Measurements from ENCODE around the gene KCNK15.

Gene KCNK15

GRCh38 chr20:44790638-44791393 is 45.2 kb downstream of the KCNK15 start:
- no peak for DNase-seq (ENCODE audit: low spot score)

GRCh38 chr20:44792796-44793195 is 47.1 kb downstream of the KCNK15 start:
- DNase-seq (ENCODE audit: low spot score): no peak

DNA sequence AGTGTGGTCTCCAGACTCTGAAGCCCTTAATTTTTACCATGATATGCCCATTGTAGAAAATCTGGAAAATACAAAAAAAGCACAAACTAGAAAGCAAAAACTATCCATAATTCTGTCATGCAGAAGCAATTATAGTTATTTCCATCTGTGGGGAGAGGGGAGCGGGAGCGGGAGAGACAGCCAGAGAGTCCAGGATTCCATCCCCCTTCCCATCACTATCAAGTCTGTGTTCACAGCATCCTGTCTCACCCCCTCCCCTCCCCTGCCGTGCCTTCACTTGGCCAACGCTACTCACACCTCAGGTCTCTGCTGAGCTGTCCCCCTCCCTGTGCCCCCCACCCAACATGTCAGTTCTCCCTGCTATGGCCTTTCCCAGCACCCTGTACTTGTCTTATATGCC is 50.2 kb downstream of the KCNK15 start:
- no peak for DNase-seq (ENCODE audit: low spot score)

- DNase-seq (ENCODE audit: low spot score): no peak
Observed at GRCh38 chr20:44796311-44796710, 50.6 kb downstream of the KCNK15 start.

DNA sequence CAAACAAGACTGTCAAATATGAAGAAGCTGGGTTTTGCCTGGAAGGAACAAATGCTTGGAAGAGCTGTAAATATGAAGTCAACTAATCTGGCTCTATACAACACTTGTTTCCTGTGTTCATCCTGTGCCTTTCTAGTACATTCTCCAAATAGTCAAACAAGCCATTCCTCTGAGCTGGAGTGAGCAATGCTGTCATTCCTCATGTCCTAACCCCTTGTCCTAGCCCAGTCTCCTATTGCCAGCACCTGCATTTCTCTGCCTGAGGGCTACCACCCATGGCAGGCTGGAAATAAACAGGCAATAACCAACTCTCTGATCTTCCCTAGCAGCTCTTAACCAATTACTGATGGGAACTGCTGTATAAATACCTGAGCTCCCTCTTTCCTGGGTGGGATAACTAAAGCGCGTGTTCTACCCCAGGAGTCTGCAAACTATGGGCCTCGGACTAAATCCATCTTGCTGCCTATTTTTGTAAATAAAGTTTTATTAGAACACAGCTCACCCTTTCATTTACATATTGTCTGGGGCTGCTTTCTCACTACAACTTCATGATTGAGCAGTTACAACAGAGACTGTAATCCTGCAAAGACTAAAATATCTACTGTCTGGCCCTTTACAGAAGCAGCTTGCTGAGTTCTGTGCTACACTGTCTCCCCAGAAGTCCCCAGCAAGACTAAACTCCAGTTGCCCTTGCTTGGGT is 51.2 kb downstream of the KCNK15 start:
- DNase-seq (ENCODE audit: low spot score): no peak

GRCh38 chr20:44799691-44800090 is 54.0 kb downstream of the KCNK15 start:
- no peak for DNase-seq (ENCODE audit: low spot score)

DNA sequence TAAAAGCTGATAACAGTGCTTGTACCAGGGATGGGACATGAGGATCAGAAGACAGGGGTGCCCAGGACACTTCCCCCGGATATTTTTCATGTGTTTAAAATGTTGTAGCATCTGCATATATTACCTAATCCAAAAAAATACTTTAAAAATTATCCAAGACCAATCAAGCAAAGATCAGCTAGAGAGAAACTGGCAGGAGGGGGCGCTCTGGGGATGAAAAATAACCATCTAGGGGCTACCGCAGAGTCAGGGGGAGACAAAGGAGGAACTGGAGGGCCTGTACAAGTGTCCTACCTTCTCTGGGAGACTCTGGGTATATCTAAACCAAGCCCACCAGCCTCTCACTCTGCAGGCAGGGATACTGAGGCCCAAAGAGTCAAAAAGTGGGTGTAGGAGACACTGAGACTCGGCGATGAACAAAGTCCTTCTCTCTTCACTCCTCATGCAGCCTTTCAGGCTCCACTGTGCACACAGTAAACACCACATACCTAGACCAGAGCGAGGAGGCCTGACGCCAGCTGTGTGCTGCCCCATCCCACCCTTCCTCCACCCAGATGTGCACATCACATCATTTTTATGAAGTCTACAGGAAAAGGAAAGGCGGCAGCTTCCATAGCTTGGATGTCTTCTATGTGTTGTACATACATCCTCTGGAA is 54.9 kb downstream of the KCNK15 start:
- DNase-seq (ENCODE audit: low spot score): no peak

Measured in COLO829 (cell line).